ENCODE measurements around the gene JAM2. TPM values are rescaled to one million over a fixed set of nuclear protein-coding genes. Genes with fewer than 3 reads are reported as not detected.

Gene JAM2
- total and polyA plus RNA-seq, 10 of the 15 experiments (the other 5 are each of a cell fraction or from before 2014, with no cell fraction given) = 2.1 to 30.4 (median 8.6) TPM

DNA sequence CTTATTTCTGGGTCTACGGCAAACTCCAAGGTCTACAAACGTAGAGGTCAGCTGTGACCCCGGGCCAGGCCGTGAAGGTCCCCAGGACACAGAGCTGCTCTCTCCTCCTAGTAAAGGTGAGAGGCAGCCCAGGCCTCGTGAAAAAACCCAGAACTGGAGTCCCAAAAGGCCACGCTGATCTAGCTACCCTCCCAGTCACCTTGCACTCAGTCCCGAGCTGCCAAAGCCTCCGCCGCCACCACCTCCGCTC is 95.5 kb downstream of the JAM2 start:
- ChIA-PET RAD21 (ENCODE audit: unreplicated experiment) (interaction anchor here (0.7 to 1.5 kb wide), 8 partner anchors 9 to 310 kb away, joined by 3 to 4 read pairs (median 3); partner anchors contain the start of genes JAM2 and MRPL39), CTCF (interaction anchor here (1.3 to 1.7 kb wide), 3 partner anchors 23 to 128 kb away, joined by 5 to 11 read pairs (median 7); no protein-coding TSS in a partner anchor), SMC1A (ENCODE audit: uncharacterized antibody, unreplicated experiment) (interaction anchor here (0.8 to 1.0 kb wide), 4 partner anchors 15 to 319 kb away, joined by 3 read pairs; no protein-coding TSS in a partner anchor), POLR2A (interaction anchor here (1.0 to 2.2 kb wide), 4 partner anchors 10 to 314 kb away, joined by 3 to 12 read pairs (median 3); no protein-coding TSS in a partner anchor)
- ATAC-seq = no peak
- Histone ChIP-seq H3K4me2 (ENCODE audit: control insufficient read depth, insufficient read depth) (no peak overlapping the region; the same call in 1 of the 2 replicates), H3K9ac (ENCODE audit: control insufficient read depth, insufficient read depth, low read length) (peak overlapping the region; percentile 91), H3K36me3 (ENCODE audit: control insufficient read depth in 2 of 2, insufficient read depth in 2 of 2, low read length in 1 of 2) (peaks cover 0 to 2% of the 10 kb centered on the region in 2 experiments; a peak in 1 of 4 replicates), H3K4me3 (peak overlapping the region; percentile 98), H3K9me3 (replicated peaks; ENCODE audit: control insufficient read depth, insufficient read depth, low read length) (no peaks in the 10 kb centered on the region), H4K20me1 (ENCODE audit: control insufficient read depth, insufficient read depth) (no peaks in the 10 kb centered on the region), H3K79me2 (ENCODE audit: control insufficient read depth, insufficient read depth, low read length) (peaks cover 90% of the 10 kb centered on the region), H3K27ac (ENCODE audit: control insufficient read depth, insufficient read depth) (peak overlapping the region; percentile 97), H3K27me3 (replicated peaks in 1 of 2; ENCODE audit: control insufficient read depth in 2 of 2, insufficient read depth in 2 of 2, low read length in 1 of 2) (no peaks in the 10 kb centered on the region), H2AFZ (ENCODE audit: control insufficient read depth, low read depth, low read length) (peak overlapping the region; percentile 54), H3K4me1 (ENCODE audit: control insufficient read depth, insufficient read depth, low read length) (peaks cover 23% of the 10 kb centered on the region)
- intact Hi-C loops (cut with micrococcal nuclease; ENCODE audit: unreplicated experiment) = loop anchor here (10.0 kb wide), 1 partner anchor 430 kb away; no protein-coding TSS in a partner anchor
- no peak for FAIRE-seq
- in situ Hi-C loops (cut with MboI) = loop anchor here (5.0 to 10.0 kb wide), 2 partner anchors 127 to 320 kb away; partner anchors contain the start of gene MRPL39
- BruUV-seq (replicated peaks) = no TSS peak
- no peak for DNase-seq (ENCODE audit: low read depth, low spot score)
- WGBS (ENCODE audit: insufficient coverage, insufficient replicate concordance, low lambda C conversion rate, missing lambda C conversion rate) = 3% methylated on average over 10 of the region's 10 CpGs
- TF ChIP-seq, protein P1, sequence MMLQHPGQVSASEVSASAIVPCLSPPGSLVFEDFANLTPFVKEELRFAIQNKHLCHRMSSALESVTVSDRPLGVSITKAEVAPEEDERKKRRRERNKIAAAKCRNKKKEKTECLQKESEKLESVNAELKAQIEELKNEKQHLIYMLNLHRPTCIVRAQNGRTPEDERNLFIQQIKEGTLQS (IDR thresholded peaks at IDR 0.05; ENCODE audit: borderline replicate concordance, extremely low read depth, low read depth, low read length) = no peak
- TF ChIP-seq POLR2A (IDR thresholded peaks at IDR 0.05; ENCODE audit: low read depth, low read length) (peak; percentile 90), POLR2AphosphoS5 (IDR thresholded peaks at IDR 0.05; ENCODE audit: low read length) (peak; percentile 95), NR2C2 (IDR thresholded peaks at IDR 0.05; ENCODE audit: borderline replicate concordance, control insufficient read depth, insufficient read length, low read depth) (no peak), TCF3 (IDR thresholded peaks at IDR 0.05; ENCODE audit: borderline replicate concordance, insufficient read depth, low read depth, low read length) (no peak), GATAD2B (conservative IDR thresholded peaks at IDR 0.05; ENCODE audit: low read depth) (no peak; the same call in 1 of the 2 replicates), ZNF622 (IDR thresholded peaks at IDR 0.05) (no peak), CBFB (IDR thresholded peaks at IDR 0.05; ENCODE audit: low read depth) (0 out of 2 replicates have a peak, but pooled peaks have one; percentile 22), ASH2L (IDR thresholded peaks at IDR 0.05; ENCODE audit: borderline replicate concordance, low read depth) (no peak), NR2F1 (conservative IDR thresholded peaks at IDR 0.05) (peak; percentile 33; the same call in 1 of the 2 replicates), GABPA (IDR thresholded peaks at IDR 0.05; ENCODE audit: low read depth) (no peak), EGR1 (IDR thresholded peaks at IDR 0.05; ENCODE audit: borderline replicate concordance in 1 of 2, low read depth in 2 of 2, low read length in 2 of 2) (no peak), MTA3 (IDR thresholded peaks at IDR 0.05; ENCODE audit: borderline replicate concordance, low read length) (peak; percentile 37; the same call in 1 of the 2 replicates), HDGF (IDR thresholded peaks at IDR 0.05) (0 out of 2 replicates have a peak, but pooled peaks have one; percentile 6), BMI1 (IDR thresholded peaks at IDR 0.05; ENCODE audit: borderline replicate concordance) (no peak), HDAC6 (IDR thresholded peaks at IDR 0.05; ENCODE audit: unreplicated experiment) (no peak), SMAD1 (IDR thresholded peaks at IDR 0.05; ENCODE audit: low read depth, partially characterized antibody) (no peak), MEF2A (IDR thresholded peaks at IDR 0.05; ENCODE audit: insufficient read depth, low read depth, low read length) (0 out of 2 replicates have a peak, but pooled peaks have one; percentile 29), RBBP5 (conservative IDR thresholded peaks at IDR 0.05) (no peak)
- TF ChIP-seq, protein P2, sequence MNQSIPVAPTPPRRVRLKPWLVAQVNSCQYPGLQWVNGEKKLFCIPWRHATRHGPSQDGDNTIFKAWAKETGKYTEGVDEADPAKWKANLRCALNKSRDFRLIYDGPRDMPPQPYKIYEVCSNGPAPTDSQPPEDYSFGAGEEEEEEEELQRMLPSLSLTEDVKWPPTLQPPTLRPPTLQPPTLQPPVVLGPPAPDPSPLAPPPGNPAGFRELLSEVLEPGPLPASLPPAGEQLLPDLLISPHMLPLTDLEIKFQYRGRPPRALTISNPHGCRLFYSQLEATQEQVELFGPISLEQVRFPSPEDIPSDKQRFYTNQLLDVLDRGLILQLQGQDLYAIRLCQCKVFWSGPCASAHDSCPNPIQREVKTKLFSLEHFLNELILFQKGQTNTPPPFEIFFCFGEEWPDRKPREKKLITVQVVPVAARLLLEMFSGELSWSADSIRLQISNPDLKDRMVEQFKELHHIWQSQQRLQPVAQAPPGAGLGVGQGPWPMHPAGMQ (IDR thresholded peaks at IDR 0.05; ENCODE audit: borderline replicate concordance) = no peak
- TF ChIP-seq, protein P3, sequence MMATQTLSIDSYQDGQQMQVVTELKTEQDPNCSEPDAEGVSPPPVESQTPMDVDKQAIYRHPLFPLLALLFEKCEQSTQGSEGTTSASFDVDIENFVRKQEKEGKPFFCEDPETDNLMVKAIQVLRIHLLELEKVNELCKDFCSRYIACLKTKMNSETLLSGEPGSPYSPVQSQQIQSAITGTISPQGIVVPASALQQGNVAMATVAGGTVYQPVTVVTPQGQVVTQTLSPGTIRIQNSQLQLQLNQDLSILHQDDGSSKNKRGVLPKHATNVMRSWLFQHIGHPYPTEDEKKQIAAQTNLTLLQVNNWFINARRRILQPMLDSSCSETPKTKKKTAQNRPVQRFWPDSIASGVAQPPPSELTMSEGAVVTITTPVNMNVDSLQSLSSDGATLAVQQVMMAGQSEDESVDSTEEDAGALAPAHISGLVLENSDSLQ (IDR thresholded peaks at IDR 0.05) = no peak
